Activated gamma-delta T cell (primary cell): ENCODE results near the gene VPS26C.

ENCODE experiments used
- DNase-seq: peaks from one replicate; lab custom pipeline; 2025; lab: John Stamatoyannopoulos, UW

Gene VPS26C

GRCh38 chr21:37264808-37265207 is 2.3 kb downstream of the VPS26C start:
- no peak for DNase-seq

GRCh38 chr21:37263827-37264600 is 3.1 kb downstream of the VPS26C start:
- DNase-seq, result no peak

GRCh38 chr21:37259426-37259825 is 7.7 kb downstream of the VPS26C start:
- no peak for DNase-seq

GRCh38 chr21:37257967-37258877 is 8.9 kb downstream of the VPS26C start:
- DNase-seq, result peak; percentile 53

GRCh38 chr21:37257511-37257966 is 9.6 kb downstream of the VPS26C start:
- peak; percentile 17 for DNase-seq

- no peak for DNase-seq
These were observed 13.1 kb downstream of the VPS26C start for GRCh38 chr21:37253991-37254390.

GRCh38 chr21:37251294-37251634 is 15.9 kb downstream of the VPS26C start:
- DNase-seq, result no peak

GRCh38 chr21:37249112-37249904 is 17.8 kb downstream of the VPS26C start:
- DNase-seq, result no peak

- DNase-seq, result no peak
These were observed 18.8 kb downstream of the VPS26C start for GRCh38 chr21:37248298-37248697.

GRCh38 chr21:37245151-37245550 is 22.0 kb downstream of the VPS26C start:
- DNase-seq, result no peak

- DNase-seq, result no peak
These were observed 22.5 kb downstream of the VPS26C start for GRCh38 chr21:37244501-37245095.

GRCh38 chr21:37243961-37244360 is 23.2 kb downstream of the VPS26C start:
- DNase-seq, result no peak

GRCh38 chr21:37241426-37241825 is 25.7 kb downstream of the VPS26C start:
- no peak for DNase-seq

GRCh38 chr21:37240978-37241377 is 26.2 kb downstream of the VPS26C start:
- DNase-seq, result no peak

GRCh38 chr21:37237764-37238163 is 29.4 kb downstream of the VPS26C start:
- DNase-seq, result no peak

GRCh38 chr21:37237346-37237745 is 29.8 kb downstream of the VPS26C start:
- DNase-seq, result no peak

- no peak for DNase-seq
These were observed 33.5 kb downstream of the VPS26C start for GRCh38 chr21:37233551-37234146.

- DNase-seq, result no peak
These were observed 34.7 kb downstream of the VPS26C start for GRCh38 chr21:37232274-37233018.

GRCh38 chr21:37231671-37232070 is 35.5 kb downstream of the VPS26C start:
- no peak for DNase-seq

GRCh38 chr21:37231249-37231645 is 35.9 kb downstream of the VPS26C start:
- no peak for DNase-seq
